Tibial nerve (tissue), 4 donors: ENCODE results near the gene TANK. TPM values are rescaled to one million over a fixed set of nuclear protein-coding genes. Genes with fewer than 3 reads are reported as not detected.
"Not testable (repeated sequence)": the region's sequence is repeated elsewhere in the genome, so short reads cannot be mapped to it uniquely, and the experiment has no call there.

Experiments
- DNase-seq, 2 donors: peaks; one replicate each; pipeline ENCODE4 v3.0.0-alpha.2; 2019; ENCODE audit warnings: low spot score in 2 of 2
- H3K27ac ChIP-seq, 4 donors: fragments of 200-600 bp; sonication (generic) in 3 of 4; one replicate each; pipeline ENCODE4 v1.5.1; 2017 to 2019; ENCODE audit warnings: mild to moderate bottlenecking in 1 of 4
- H3K27me3 ChIP-seq, 2 donors: fragments of 200-600 bp; sonication (generic) in 1 of 2; one replicate each; pipeline versions ENCODE4 v1.5.1 to v1.6.0; 2017 to 2019
- H3K36me3 ChIP-seq, 3 donors: fragments of 200-600 bp; sonication (generic); one replicate each; pipeline ENCODE4 v1.5.1; 2018 to 2019
- H3K4me1 ChIP-seq, 4 donors: fragments of 200-600 bp; sonication (generic) in 3 of 4; one replicate each; pipeline ENCODE4 v1.5.1; 2017 to 2019
- H3K4me3 ChIP-seq, 4 donors: fragments of 200-600 bp; sonication (generic) in 3 of 4; one replicate each; pipeline ENCODE4 v1.5.1; 2017 to 2019; ENCODE audit warnings: mild to moderate bottlenecking in 1 of 4, moderate library complexity in 1 of 4
- H3K9me3 ChIP-seq, 4 donors: fragments of 200-600 bp; sonication (generic) in 3 of 4; one replicate each; pipeline ENCODE4 v1.5.1; 2017 to 2019
- EP300 ChIP-seq, 2 donors: sonication (generic); formaldehyde crosslinking; IDR thresholded peaks; one replicate each; pipeline ENCODE4 v1.6.1; 2017; ENCODE audit warnings: antibody characterized with exemption in 2 of 2, mild to moderate bottlenecking in 1 of 2
- POLR2A ChIP-seq, 2 donors: fragments of 450-650 bp; IDR thresholded peaks; one replicate each; pipeline ENCODE4 v1.6.1; 2017; ENCODE audit warnings: antibody characterized with exemption in 2 of 2, mild to moderate bottlenecking in 2 of 2, moderate library complexity in 2 of 2
- WGBS, 2 donors: methylation state at CpG; one replicate each; pipeline ENCODE4 v1.1.5; 2018; 5-methylcytosine and 5-hydroxymethylcytosine counted together
- total RNA-seq, 4 donors: library from RNA; depleted of rRNA; stranded (reverse); fragments of >200 nt; gene quantifications; one replicate each; pipeline ENCODE4 v1.1.0, GENCODE V29; 2016
- TF ChIP-seq, protein P1 (sequence below), 5 experiments: fragments of 200-600 bp in 3 of 5; fragments of 450-650 bp in 2 of 5; sonication (generic) in 3 of 5; IDR thresholded peaks; one replicate each; pipeline ENCODE4 v1.5.1; 2016 to 2019; ENCODE audit warnings: antibody characterized with exemption in 5 of 5, mild to moderate bottlenecking in 3 of 5, moderate library complexity in 2 of 5

The TANK gene
- total RNA-seq, 4 donors from 2014 or later, result 54.4 to 83.5 (median 75.1) TPM

DNA sequence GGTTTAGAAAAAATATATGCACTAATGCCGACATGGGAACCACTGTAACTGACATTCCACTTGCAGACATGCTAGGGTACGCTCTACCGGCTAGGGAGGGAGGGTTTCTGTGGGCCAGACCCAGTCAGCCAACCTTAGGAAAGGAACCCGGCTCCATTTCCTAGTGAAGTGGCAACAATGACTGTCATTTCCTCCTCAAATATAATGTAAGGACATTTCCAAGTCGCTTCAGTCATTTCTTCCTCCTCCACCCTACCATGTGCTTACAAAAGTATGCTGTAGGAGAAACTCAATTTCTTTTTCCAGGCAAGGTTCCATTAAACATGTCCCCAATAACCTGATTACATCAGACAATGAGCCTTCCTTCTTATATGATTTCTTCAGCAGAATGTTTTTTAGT, 83.7 kb downstream of the TANK start:
- peak overlapping the region in 1 of 4 donors; percentile 28 for H3K4me3 ChIP-seq
- H3K27ac ChIP-seq, result peak overlapping the region in 1 of 4 donors; percentile 69
- H3K36me3 ChIP-seq, result no peaks in the 10 kb centered on the region
- 83 to 88% methylated on average over 5 of the region's 5 CpGs for WGBS, 2 donors
- DNase-seq, result no peak
- H3K9me3 ChIP-seq, result no peaks in the 10 kb centered on the region
- no peaks in the 10 kb centered on the region for H3K27me3 ChIP-seq
- TF ChIP-seq EP300 (IDR thresholded peaks at IDR 0.05) (no peak), POLR2A (IDR thresholded peaks at IDR 0.05) (no peak)
- TF ChIP-seq, protein P1, sequence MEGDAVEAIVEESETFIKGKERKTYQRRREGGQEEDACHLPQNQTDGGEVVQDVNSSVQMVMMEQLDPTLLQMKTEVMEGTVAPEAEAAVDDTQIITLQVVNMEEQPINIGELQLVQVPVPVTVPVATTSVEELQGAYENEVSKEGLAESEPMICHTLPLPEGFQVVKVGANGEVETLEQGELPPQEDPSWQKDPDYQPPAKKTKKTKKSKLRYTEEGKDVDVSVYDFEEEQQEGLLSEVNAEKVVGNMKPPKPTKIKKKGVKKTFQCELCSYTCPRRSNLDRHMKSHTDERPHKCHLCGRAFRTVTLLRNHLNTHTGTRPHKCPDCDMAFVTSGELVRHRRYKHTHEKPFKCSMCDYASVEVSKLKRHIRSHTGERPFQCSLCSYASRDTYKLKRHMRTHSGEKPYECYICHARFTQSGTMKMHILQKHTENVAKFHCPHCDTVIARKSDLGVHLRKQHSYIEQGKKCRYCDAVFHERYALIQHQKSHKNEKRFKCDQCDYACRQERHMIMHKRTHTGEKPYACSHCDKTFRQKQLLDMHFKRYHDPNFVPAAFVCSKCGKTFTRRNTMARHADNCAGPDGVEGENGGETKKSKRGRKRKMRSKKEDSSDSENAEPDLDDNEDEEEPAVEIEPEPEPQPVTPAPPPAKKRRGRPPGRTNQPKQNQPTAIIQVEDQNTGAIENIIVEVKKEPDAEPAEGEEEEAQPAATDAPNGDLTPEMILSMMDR (IDR thresholded peaks at IDR 0.05), result no peak
- no peaks in the 10 kb centered on the region for H3K4me1 ChIP-seq

DNA sequence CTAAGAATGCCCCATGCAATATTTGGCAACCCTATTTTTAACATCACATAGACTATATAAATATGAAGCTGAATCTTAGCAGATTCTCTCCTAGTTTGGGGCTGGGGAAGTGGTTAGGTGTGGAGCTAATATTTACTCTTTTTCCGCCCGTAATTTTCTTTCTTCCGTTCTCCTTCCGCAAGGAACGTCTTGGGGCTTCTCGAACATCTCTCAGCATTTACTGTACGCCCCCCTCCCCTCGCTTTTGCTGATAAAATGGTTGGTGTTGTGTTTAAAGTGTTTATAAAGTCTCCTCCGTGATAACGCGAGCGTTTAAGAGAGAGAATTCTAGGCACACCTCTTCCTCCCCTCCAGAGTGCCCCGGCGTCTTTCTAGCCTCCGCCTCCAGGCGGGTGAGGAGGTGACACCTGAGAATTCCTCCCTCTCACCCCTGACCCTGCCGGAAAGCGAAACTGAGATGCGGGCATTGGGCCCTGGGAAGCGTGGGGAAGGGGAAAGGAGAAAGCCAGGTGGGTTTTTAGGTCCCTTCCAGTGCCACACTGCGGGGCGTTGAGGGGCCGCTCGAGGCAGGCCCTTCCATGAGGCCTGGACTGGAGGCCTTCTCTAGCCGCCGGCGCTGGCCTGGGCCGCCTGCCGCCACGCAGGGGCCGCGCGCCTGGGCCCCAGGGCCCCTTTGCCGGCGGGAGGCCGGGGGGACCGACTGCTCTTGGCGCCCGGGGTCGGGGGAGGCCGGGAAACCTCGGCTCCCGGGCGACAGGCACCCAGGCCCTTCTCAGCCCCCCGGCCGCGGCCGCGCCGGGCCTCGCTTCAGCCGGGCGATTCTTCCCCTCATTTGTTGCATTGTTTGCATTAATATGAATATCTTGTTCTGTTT, 84.4 kb downstream of the TANK start:
- H3K4me3 ChIP-seq, result peak overlapping the region in 2 of 4 donors; percentile 28 to 35
- H3K36me3 ChIP-seq, DNase-seq, H3K4me1 ChIP-seq, H3K27me3 ChIP-seq, H3K9me3 ChIP-seq: not testable (repeated sequence)
- peak overlapping the region in 1 of 4 donors; percentile 69 for H3K27ac ChIP-seq
- 49 to 51% methylated on average over 38 to 53 of the region's 53 CpGs for whole genome bisulfite sequencing, 2 donors

DNA sequence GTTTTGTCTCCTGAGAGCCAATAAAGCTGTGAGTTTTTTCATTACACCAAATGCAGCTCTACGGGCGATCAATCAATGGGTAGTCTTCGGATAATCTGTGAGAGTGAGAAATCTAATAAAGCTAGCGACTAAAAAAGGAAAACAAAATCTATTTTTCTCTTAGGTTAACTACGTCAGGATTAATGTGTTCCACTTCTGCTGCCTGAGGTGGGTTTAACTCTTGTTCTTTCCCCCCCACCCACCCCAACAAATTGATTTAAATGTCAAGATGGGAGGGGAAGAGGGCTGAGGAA, 85.0 kb downstream of the TANK start:
- H3K27ac ChIP-seq, result peak overlapping the region in 1 of 4 donors; percentile 69
- H3K36me3 ChIP-seq, result no peaks in the 10 kb centered on the region
- no peaks in the 10 kb centered on the region for H3K9me3 ChIP-seq
- H3K4me1 ChIP-seq, result no peaks in the 10 kb centered on the region
- no peaks in the 10 kb centered on the region for H3K27me3 ChIP-seq
- 77 to 82% methylated on average over 5 of the region's 5 CpGs for WGBS, 2 donors
- no peak for DNase-seq
- TF ChIP-seq POLR2A (IDR thresholded peaks at IDR 0.05) (no peak), EP300 (IDR thresholded peaks at IDR 0.05) (no peak)
- TF ChIP-seq, protein P1 (IDR thresholded peaks at IDR 0.05), result no peak
- peak overlapping the region in 2 of 4 donors; percentile 28 to 35 for H3K4me3 ChIP-seq

DNA sequence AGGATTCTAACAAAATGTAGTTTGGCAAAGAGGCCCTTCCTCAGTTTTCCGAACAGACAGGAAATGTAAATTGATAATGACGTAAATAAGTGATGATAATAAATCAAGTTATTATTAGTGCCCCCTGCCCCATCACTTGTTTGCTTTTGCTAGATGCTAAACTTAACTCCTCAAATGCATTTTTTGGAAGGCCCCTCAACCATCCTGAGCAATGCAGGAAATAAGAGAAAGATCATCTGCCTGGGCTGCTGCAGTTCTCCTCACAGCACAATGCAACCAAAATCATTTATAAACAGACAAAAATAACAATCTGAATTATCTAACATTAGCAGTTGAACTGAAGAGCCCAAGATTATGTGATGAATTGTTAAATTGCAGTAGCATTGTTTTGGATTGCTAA, 85.4 kb downstream of the TANK start:
- Histone ChIP-seq H3K27me3 (no peaks in the 10 kb centered on the region), H3K4me3 (no peak overlapping the region), H3K9me3 (no peaks in the 10 kb centered on the region), H3K4me1 (no peaks in the 10 kb centered on the region), H3K27ac (no peak overlapping the region), H3K36me3 (no peaks in the 10 kb centered on the region)
- DNase-seq, result no peak
- TF ChIP-seq, protein P1 (IDR thresholded peaks at IDR 0.05), result no peak
- 81 to 84% methylated on average over 2 of the region's 2 CpGs for WGBS, 2 donors

DNA sequence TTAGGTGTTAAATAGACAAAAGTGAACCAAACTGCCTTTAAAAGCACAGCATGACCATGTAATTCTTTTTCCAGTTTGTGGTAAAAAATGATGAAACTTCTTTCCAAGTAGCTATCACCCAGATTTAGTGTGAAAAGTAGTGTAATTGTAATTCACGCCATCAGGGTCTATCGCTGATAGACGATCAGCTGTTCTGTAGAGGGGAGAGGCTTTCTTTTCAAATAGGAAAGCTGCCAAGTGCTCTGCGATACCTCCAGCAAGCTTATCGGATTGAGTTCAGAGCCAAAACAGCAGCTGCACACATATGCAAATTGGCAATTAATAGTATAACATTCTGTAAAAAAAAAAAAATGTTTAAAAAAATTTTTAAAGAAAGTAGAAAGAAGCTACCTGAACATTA, 86.1 kb downstream of the TANK start:
- Histone ChIP-seq H3K4me3 (no peak overlapping the region), H3K36me3 (no peaks in the 10 kb centered on the region), H3K27ac (no peak overlapping the region), H3K4me1 (no peaks in the 10 kb centered on the region), H3K27me3 (no peaks in the 10 kb centered on the region), H3K9me3 (no peaks in the 10 kb centered on the region)
- no peak for TF ChIP-seq POLR2A (IDR thresholded peaks at IDR 0.05)
- no peak for TF ChIP-seq EP300 (IDR thresholded peaks at IDR 0.05)
- TF ChIP-seq, protein P1 (IDR thresholded peaks at IDR 0.05), result no peak
- WGBS, 2 donors, result 85 to 93% methylated on average over 5 of the region's 5 CpGs
- no peak for DNase-seq
